Upper lobe of right lung (tissue), 1 donor: ENCODE measurements around the gene SUSD1. TPM values are rescaled to one million over a fixed set of nuclear protein-coding genes. Genes with fewer than 3 reads are reported as not detected.
A peak's percentile ranks its signal among the peaks of the same experiment; 100 is the strongest.

Source experiments
- ATAC-seq: fragments of 200-7000 bp; cut with Tn5 transposase; one replicate; pipeline ENCODE4 v1.9.1; 2020; ENCODE audit warnings: mild to moderate bottlenecking, moderate library complexity
- DNase-seq: peaks from one replicate; pipeline ENCODE4 v3.0.0-alpha.2; 2020
- H3K27ac ChIP-seq: fragments of 200-600 bp; one replicate; pipeline ENCODE4 v1.8.0; 2022
- H3K27me3 ChIP-seq: fragments of 200-600 bp; one replicate; pipeline ENCODE4 v1.8.0; 2022; ENCODE audit warnings: mild to moderate bottlenecking
- H3K36me3 ChIP-seq: fragments of 200-600 bp; one replicate; pipeline ENCODE4 v1.8.0; 2022
- H3K4me1 ChIP-seq: fragments of 200-600 bp; one replicate; pipeline ENCODE4 v1.8.0; 2022
- H3K4me3 ChIP-seq: fragments of 200-600 bp; one replicate; pipeline ENCODE4 v1.8.0; 2022; ENCODE audit warnings: mild to moderate bottlenecking
- H3K9me3 ChIP-seq: fragments of 200-600 bp; one replicate; pipeline ENCODE4 v1.8.0; 2022
- CTCF ChIP-seq: fragments of 200-600 bp; IDR thresholded peaks from one replicate; pipeline ENCODE4 v1.8.0; 2022; ENCODE audit warnings: antibody characterized with exemption
- intact Hi-C: fragments of 100-400 bp; cut with DNase I; formaldehyde crosslinking; loops from one replicate; pipeline ENCODE4 v1.11.0; 2022
- total RNA-seq: library from RNA; stranded (reverse); fragmentation: NEBNext Ultra II Directional; extraction: Animal tissue kit (Norgen Biotek cat#: 25700); gene quantifications from one replicate; pipeline ENCODE4 v1.2.1, GENCODE V29; 2021
- donor health status: DM: no; HTN: yes; CAD: no; lungs with severe emphysema.

The SUSD1 gene
- total RNA-seq, 1 donor from 2014 or later = 31.0 TPM

DNA sequence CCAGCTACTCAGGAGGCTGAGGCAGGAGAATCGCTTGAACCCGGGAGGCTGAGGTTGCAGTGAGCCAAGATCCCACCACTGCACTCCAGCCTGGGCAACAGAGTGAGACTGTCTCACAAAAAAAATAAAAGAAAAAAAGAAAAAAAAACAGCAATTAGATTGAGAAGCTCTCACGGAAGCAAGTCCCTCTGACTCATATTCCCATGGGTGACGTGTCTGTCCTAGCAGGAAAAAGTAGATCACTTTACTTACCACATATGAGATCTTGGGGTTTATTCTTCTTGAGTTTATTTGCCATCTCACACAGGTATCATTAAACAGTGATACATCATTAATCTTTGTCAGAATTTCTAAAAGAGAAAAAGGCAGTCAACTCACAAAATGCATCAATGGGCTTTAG, 62.6 kb downstream of the SUSD1 start:
- H3K36me3 ChIP-seq = peaks cover 4% of the 10 kb centered on the region
- TF ChIP-seq CTCF = no peak
- DNase-seq (no peak), ATAC-seq (no peak)
- H3K4me3 ChIP-seq = no peak overlapping the region
- no peaks in the 10 kb centered on the region for H3K4me1 ChIP-seq
- no peak overlapping the region for H3K27ac ChIP-seq
- no peaks in the 10 kb centered on the region for H3K9me3 ChIP-seq
- intact Hi-C loops = no loop called here
- no peaks in the 10 kb centered on the region for H3K27me3 ChIP-seq

DNA sequence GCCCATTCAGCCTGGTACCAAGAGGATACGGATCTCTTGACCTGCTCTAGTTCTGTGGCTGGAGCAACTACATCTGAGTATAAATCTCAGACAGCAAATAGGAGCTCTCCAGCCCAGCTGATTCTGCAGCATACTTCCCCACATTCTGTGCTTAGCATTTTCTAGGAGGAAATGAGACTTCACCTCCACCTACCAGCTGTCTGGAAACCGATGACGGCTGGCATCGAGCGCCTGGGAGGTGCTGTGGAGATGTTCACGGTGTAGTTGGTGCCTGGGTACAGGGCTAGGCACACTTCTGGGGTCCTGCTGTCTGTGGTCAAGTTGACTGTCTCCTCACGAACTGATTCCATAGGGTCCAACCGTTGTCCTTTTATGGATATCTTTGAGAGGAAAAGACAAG, 63.6 kb downstream of the SUSD1 start:
- intact Hi-C loops = no loop called here
- H3K9me3 ChIP-seq = no peaks in the 10 kb centered on the region
- no peaks in the 10 kb centered on the region for H3K27me3 ChIP-seq
- H3K4me3 ChIP-seq = no peak overlapping the region
- H3K27ac ChIP-seq = no peak overlapping the region
- no peaks in the 10 kb centered on the region for H3K4me1 ChIP-seq
- peaks cover 4% of the 10 kb centered on the region for H3K36me3 ChIP-seq
- TF ChIP-seq CTCF = no peak
- DNase-seq = no peak
- no peak for ATAC-seq

- ATAC-seq (no peak), DNase-seq (no peak)
- Histone ChIP-seq H3K4me1 (no peaks in the 10 kb centered on the region), H3K27me3 (no peaks in the 10 kb centered on the region), H3K9me3 (no peaks in the 10 kb centered on the region), H3K36me3 (peaks cover 4% of the 10 kb centered on the region), H3K27ac (no peak overlapping the region), H3K4me3 (no peak overlapping the region)
- TF ChIP-seq CTCF = no peak
- intact Hi-C loops = no loop called here
Measured at GRCh38 chr9:112110777-112111113, 64.4 kb downstream of the SUSD1 start.

- no peak for DNase-seq
- no peak for TF ChIP-seq CTCF
Measured at GRCh38 chr9:112110094-112110776, 64.9 kb downstream of the SUSD1 start.

GRCh38 chr9:112104901-112105300, 70.2 kb downstream of the SUSD1 start:
- no peak overlapping the region for H3K27ac ChIP-seq
- no peaks in the 10 kb centered on the region for H3K9me3 ChIP-seq
- H3K4me1 ChIP-seq = peaks cover 3% of the 10 kb centered on the region
- H3K27me3 ChIP-seq = no peaks in the 10 kb centered on the region
- peak; percentile 51 for ATAC-seq
- DNase-seq = no peak
- no peak overlapping the region for H3K4me3 ChIP-seq
- H3K36me3 ChIP-seq = no peaks in the 10 kb centered on the region
- intact Hi-C loops = no loop called here
- TF ChIP-seq CTCF = no peak

More at GRCh38 chr9:112110094-112110776, 64.9 kb downstream of the SUSD1 start:
- Histone ChIP-seq H3K9me3 (no peaks in the 10 kb centered on the region), H3K36me3 (peaks cover 4% of the 10 kb centered on the region), H3K27me3 (no peaks in the 10 kb centered on the region), H3K4me1 (no peaks in the 10 kb centered on the region), H3K4me3 (no peak overlapping the region), H3K27ac (no peak overlapping the region)
- no peak for ATAC-seq
- intact Hi-C loops = no loop called here

- no peak for ATAC-seq
- Histone ChIP-seq H3K27ac (no peak overlapping the region), H3K27me3 (no peaks in the 10 kb centered on the region), H3K4me3 (no peak overlapping the region), H3K4me1 (peaks cover 3% of the 10 kb centered on the region), H3K9me3 (no peaks in the 10 kb centered on the region), H3K36me3 (no peaks in the 10 kb centered on the region)
- no peak for TF ChIP-seq CTCF
- intact Hi-C loops = no loop called here
- no peak for DNase-seq
Measured at GRCh38 chr9:112104401-112104800, 70.7 kb downstream of the SUSD1 start.
